OCI-LY1 (cell line): ENCODE data around the gene IRF2BP1.

Experiments used
- H2AFZ ChIP-seq: fragments of 200-600 bp; sonication (generic), shearing (Covaris generic); 2 replicates; pipeline ENCODE4 v1.6.0; 2014; ENCODE audit warnings: antibody characterized with exemption, mild to moderate bottlenecking, low read length
- H3F3A ChIP-seq: fragments of 200-600 bp; sonication (generic), shearing (Covaris generic); 2 replicates; pipeline ENCODE4 v1.6.0; 2014; ENCODE audit warnings: mild to moderate bottlenecking, antibody characterized with exemption, low read length, moderate library complexity; ENCODE audit not compliant: insufficient read depth
- H3K27ac ChIP-seq: fragments of 200-600 bp; sonication (generic); 2 replicates; pipeline ENCODE4 v1.5.1; 2014; ENCODE audit warnings: low read length, mixed run types, mild to moderate bottlenecking, low read depth; ENCODE audit not compliant: poor library complexity, severe bottlenecking
- H3K27me3 ChIP-seq: fragments of 200-600 bp; sonication (generic); 2 replicates; pipeline ENCODE4 v1.6.0; 2014; ENCODE audit warnings: antibody characterized with exemption, mild to moderate bottlenecking, low read length, moderate library complexity; ENCODE audit not compliant: insufficient read depth
- H3K36me3 ChIP-seq: fragments of 200-600 bp; sonication (generic); 2 replicates; pipeline ENCODE4 v1.6.1; 2014; ENCODE audit warnings: mild to moderate bottlenecking, antibody characterized with exemption, low read length, moderate library complexity, mixed read lengths; ENCODE audit not compliant: insufficient read depth
- H3K4me1 ChIP-seq: fragments of 200-600 bp; sonication (generic); 2 replicates; pipeline ENCODE4 v1.5.1; 2014; ENCODE audit warnings: mild to moderate bottlenecking, low read length, moderate library complexity; ENCODE audit not compliant: insufficient read depth, severe bottlenecking
- H3K4me2 ChIP-seq: fragments of 200-600 bp; sonication (generic), shearing (Covaris generic); 2 replicates; pipeline ENCODE4 v1.6.1; 2014; ENCODE audit warnings: low read length
- H3K4me3 ChIP-seq: fragments of 200-600 bp; sonication (generic); 2 replicates; pipeline ENCODE4 v1.5.1; 2014; ENCODE audit warnings: low read length, low read depth, mild to moderate bottlenecking, mixed read lengths; ENCODE audit not compliant: poor library complexity, severe bottlenecking
- H3K79me2 ChIP-seq: fragments of 200-600 bp; shearing (Covaris generic); 2 replicates; pipeline ENCODE4 v1.6.1; 2016; ENCODE audit warnings: mixed run types, low read length, mixed read lengths; ENCODE audit not compliant: insufficient read depth
- H3K9ac ChIP-seq: fragments of 200-600 bp; sonication (generic), shearing (Covaris generic); 2 replicates; pipeline ENCODE4 v1.6.1; 2014; ENCODE audit warnings: mild to moderate bottlenecking, low read length, mixed read lengths
- H3K9me2 ChIP-seq: fragments of 200-600 bp; sonication (generic), shearing (Covaris generic); 2 replicates; pipeline ENCODE4 v1.6.1; 2014; ENCODE audit warnings: low read depth, mild to moderate bottlenecking, low read length, mixed read lengths
- H3K9me3 ChIP-seq: fragments of 200-600 bp; shearing (Covaris generic); 2 replicates; pipeline ENCODE4 v1.6.1; 2014; ENCODE audit warnings: low read length, mixed read lengths
- H4K20me1 ChIP-seq: fragments of 200-600 bp; sonication (generic), shearing (Covaris generic); 2 replicates; pipeline ENCODE4 v1.6.0; 2016; ENCODE audit warnings: mild to moderate bottlenecking, low read length; ENCODE audit not compliant: insufficient read depth
- EZH2 ChIP-seq: fragments of 200-600 bp; sonication (generic), shearing (Covaris generic); IDR thresholded peaks from 2 replicates; pipeline ENCODE4 v1.8.0; 2017; ENCODE audit warnings: borderline replicate concordance, mixed run types, mild to moderate bottlenecking, antibody characterized with exemption, low read length, moderate library complexity, mixed read lengths
- TF ChIP-seq, protein P1 (sequence below): fragments of 200-600 bp; sonication (generic), shearing (Covaris generic); IDR thresholded peaks from 2 replicates; pipeline ENCODE4 v1.5.1; 2017; ENCODE audit warnings: mild to moderate bottlenecking, antibody characterized with exemption, low read length, moderate library complexity, mixed read lengths

IRF2BP1 gene

DNA sequence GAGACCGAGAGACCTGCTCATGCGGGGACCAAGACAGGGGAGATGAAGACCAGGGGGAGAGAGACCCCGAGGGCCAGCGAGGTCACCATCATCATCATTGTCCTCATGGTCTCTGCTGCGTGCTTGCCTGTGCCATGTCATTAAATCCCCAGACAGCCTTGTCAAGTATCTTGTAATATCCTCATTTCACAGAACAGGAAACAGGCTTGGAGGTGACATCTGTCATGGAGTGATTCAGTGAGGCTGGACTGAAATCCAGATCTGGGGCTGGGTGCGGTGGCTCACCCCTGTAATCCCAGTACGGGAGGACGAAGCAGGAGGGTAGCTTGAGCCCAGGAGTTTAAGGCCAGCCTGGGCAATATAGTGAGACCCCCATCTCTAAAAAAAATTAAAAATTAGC lies 34.5 kb upstream of the IRF2BP1 start:
- no peak overlapping the region for H3K4me2 ChIP-seq
- H3K4me1 ChIP-seq: no peaks in the 10 kb centered on the region
- no peaks in the 10 kb centered on the region for H3F3A ChIP-seq
- no peak for TF ChIP-seq EZH2
- TF ChIP-seq, protein P1, sequence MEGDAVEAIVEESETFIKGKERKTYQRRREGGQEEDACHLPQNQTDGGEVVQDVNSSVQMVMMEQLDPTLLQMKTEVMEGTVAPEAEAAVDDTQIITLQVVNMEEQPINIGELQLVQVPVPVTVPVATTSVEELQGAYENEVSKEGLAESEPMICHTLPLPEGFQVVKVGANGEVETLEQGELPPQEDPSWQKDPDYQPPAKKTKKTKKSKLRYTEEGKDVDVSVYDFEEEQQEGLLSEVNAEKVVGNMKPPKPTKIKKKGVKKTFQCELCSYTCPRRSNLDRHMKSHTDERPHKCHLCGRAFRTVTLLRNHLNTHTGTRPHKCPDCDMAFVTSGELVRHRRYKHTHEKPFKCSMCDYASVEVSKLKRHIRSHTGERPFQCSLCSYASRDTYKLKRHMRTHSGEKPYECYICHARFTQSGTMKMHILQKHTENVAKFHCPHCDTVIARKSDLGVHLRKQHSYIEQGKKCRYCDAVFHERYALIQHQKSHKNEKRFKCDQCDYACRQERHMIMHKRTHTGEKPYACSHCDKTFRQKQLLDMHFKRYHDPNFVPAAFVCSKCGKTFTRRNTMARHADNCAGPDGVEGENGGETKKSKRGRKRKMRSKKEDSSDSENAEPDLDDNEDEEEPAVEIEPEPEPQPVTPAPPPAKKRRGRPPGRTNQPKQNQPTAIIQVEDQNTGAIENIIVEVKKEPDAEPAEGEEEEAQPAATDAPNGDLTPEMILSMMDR: no peak
- H3K27ac ChIP-seq: no peak overlapping the region
- no peak overlapping the region for H3K9ac ChIP-seq
- H3K36me3 ChIP-seq: no peaks in the 10 kb centered on the region
- H3K27me3 ChIP-seq: 0 out of 2 replicates have a peak, but pooled peaks cover 4% of the 10 kb centered on the region
- H3K4me3 ChIP-seq: no peak overlapping the region
- H3K9me2 ChIP-seq: no peaks in the 10 kb centered on the region
- H4K20me1 ChIP-seq: no peaks in the 10 kb centered on the region
- no peaks in the 10 kb centered on the region for H3K9me3 ChIP-seq
- H3K79me2 ChIP-seq: no peaks in the 10 kb centered on the region
- H2AFZ ChIP-seq: no peak overlapping the region

DNA sequence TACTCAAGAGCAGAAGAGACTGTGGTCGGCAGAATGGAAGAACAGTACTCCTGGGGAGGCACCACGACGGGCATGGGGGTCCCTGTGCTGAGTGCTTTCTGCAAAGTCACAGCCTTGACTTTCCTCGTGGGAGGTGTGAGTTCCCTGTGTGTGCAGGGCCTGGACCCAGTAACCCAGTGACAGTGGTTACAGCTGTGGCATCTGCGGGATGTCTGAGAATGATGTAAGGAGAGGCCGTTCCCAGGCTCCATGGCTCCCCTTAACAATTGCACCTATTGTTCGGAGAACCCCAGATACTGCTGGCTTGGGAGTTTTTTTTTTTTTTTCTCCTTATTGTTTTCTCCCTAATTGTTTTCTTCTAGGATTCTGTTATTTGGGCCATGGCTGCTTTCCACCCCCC lies 33.7 kb upstream of the IRF2BP1 start:
- H3K79me2 ChIP-seq: no peaks in the 10 kb centered on the region
- TF ChIP-seq, protein P1: no peak
- no peaks in the 10 kb centered on the region for H3K9me2 ChIP-seq
- no peaks in the 10 kb centered on the region for H3K9me3 ChIP-seq
- H2AFZ ChIP-seq: no peak overlapping the region
- H3K4me1 ChIP-seq: no peaks in the 10 kb centered on the region
- H3K36me3 ChIP-seq: no peaks in the 10 kb centered on the region
- no peak overlapping the region for H3K9ac ChIP-seq
- no peak overlapping the region for H3K4me3 ChIP-seq
- H3F3A ChIP-seq: no peaks in the 10 kb centered on the region
- no peaks in the 10 kb centered on the region for H4K20me1 ChIP-seq
- H3K27ac ChIP-seq: no peak overlapping the region
- no peak overlapping the region for H3K4me2 ChIP-seq
- 0 out of 2 replicates have a peak, but pooled peaks cover 4% of the 10 kb centered on the region for H3K27me3 ChIP-seq

DNA sequence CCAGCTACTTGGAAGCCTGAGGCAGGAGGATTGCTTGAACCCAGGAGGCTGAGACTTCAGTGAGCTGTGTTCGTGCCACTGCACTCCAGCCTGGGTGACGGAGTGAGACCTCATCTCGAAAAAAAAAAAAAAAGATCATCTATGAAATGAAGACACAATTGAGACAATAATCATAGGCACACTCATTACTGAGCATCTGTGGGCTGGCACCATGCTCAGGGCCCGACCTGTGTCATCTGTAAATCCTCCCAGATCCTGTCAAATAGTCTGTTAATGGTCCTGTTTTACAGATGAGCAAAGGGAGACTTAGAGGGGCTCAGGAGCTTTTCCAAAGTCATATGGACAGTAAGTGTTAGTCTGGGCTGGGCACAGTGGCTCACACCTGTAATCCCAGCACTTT lies 32.8 kb upstream of the IRF2BP1 start:
- no peaks in the 10 kb centered on the region for H3F3A ChIP-seq
- H3K9ac ChIP-seq: no peak overlapping the region
- no peak overlapping the region for H2AFZ ChIP-seq
- H3K36me3 ChIP-seq: no peaks in the 10 kb centered on the region
- H3K4me1 ChIP-seq: no peaks in the 10 kb centered on the region
- no peak for TF ChIP-seq EZH2
- TF ChIP-seq, protein P1: no peak
- peaks cover 4% of the 10 kb centered on the region; the same call in 1 of the 2 replicates for H3K27me3 ChIP-seq
- H3K79me2 ChIP-seq: no peaks in the 10 kb centered on the region
- no peak overlapping the region for H3K4me2 ChIP-seq
- H3K4me3 ChIP-seq: no peak overlapping the region
- no peaks in the 10 kb centered on the region for H3K9me3 ChIP-seq
- no peaks in the 10 kb centered on the region for H3K9me2 ChIP-seq
- H4K20me1 ChIP-seq: no peaks in the 10 kb centered on the region
- no peak overlapping the region for H3K27ac ChIP-seq
